Middle frontal gyrus (tissue), 1 donor: ENCODE results near the gene SMR3B.

Experiments used
- DNase-seq: peaks from one replicate; pipeline ENCODE4 v3.0.0-alpha.2; 2015; ENCODE audit warnings: low spot score; ENCODE audit errors: extremely low spot score

Gene SMR3B

GRCh38 chr4:70382691-70383181 is at the start of gene SMR3B:
Gene SMR3B (plus strand): TSS chr4:70383131. CDS start chr4:70384511, 1,380 bp downstream.
- no peak for DNase-seq

GRCh38 chr4:70334681-70335080 is 48.2 kb upstream of the SMR3B start, which contains the start of gene CABS1:
Gene CABS1 (plus strand): TSS chr4:70334981. CDS start chr4:70335040, 59 bp downstream.
- DNase-seq = no peak

- no peak for DNase-seq
Measured at GRCh38 chr4:70336043-70336442, 46.9 kb upstream of the SMR3B start.

- DNase-seq = no peak
Measured at GRCh38 chr4:70337886-70338420, 45.0 kb upstream of the SMR3B start.

- DNase-seq = no peak
Measured at GRCh38 chr4:70356185-70356584, 26.7 kb upstream of the SMR3B start.

- DNase-seq = no peak
Measured at GRCh38 chr4:70359115-70359661, 23.7 kb upstream of the SMR3B start.

- DNase-seq = no peak
Measured at GRCh38 chr4:70360460-70360859, 22.5 kb upstream of the SMR3B start, which contains the start of gene SMR3A. Gene SMR3A (plus strand): TSS chr4:70360760. CDS start chr4:70362116, 1,356 bp downstream.

- no peak for DNase-seq
Measured at GRCh38 chr4:70364002-70364401, 18.9 kb upstream of the SMR3B start.

GRCh38 chr4:70365479-70365878 is 17.5 kb upstream of the SMR3B start:
- DNase-seq = no peak

- no peak for DNase-seq
Measured at GRCh38 chr4:70367813-70368212, 15.1 kb upstream of the SMR3B start.

- DNase-seq = no peak
Measured at GRCh38 chr4:70371987-70372386, 10.9 kb upstream of the SMR3B start.

GRCh38 chr4:70372760-70373159 is 10.2 kb upstream of the SMR3B start:
- no peak for DNase-seq

GRCh38 chr4:70380578-70380977 is 2.4 kb upstream of the SMR3B start:
- DNase-seq = no peak

GRCh38 chr4:70392057-70392776 is 9.3 kb downstream of the SMR3B start:
- no peak for DNase-seq

GRCh38 chr4:70397580-70397979 is 14.6 kb downstream of the SMR3B start, which contains the start of gene OPRPN:
Gene OPRPN (plus strand): TSS chr4:70397940. CDS start chr4:70399286, 1,346 bp downstream.
- DNase-seq = no peak

GRCh38 chr4:70399319-70399718 is 16.4 kb downstream of the SMR3B start:
- DNase-seq = no peak

- no peak for DNase-seq
Measured at GRCh38 chr4:70402762-70403161, 19.8 kb downstream of the SMR3B start.

GRCh38 chr4:70405765-70406164 is 22.8 kb downstream of the SMR3B start:
- no peak for DNase-seq

GRCh38 chr4:70425306-70425705 is 42.4 kb downstream of the SMR3B start:
- no peak for DNase-seq

GRCh38 chr4:70426789-70427188 is 43.9 kb downstream of the SMR3B start:
- DNase-seq = no peak

- no peak for DNase-seq
Measured at GRCh38 chr4:70437197-70437596, 54.3 kb downstream of the SMR3B start.
